T47D (cell line): Measurements from ENCODE around the gene KCNB1.

Experiments used
- DNase-seq, 2 experiments: peaks; one replicate each; pipeline versions ENCODE4 v3.0.0 to v3.0.0-alpha.2; 2011 to 2012; ENCODE audit warnings: low read depth in 1 of 2, low spot score in 1 of 2
- JUND ChIP-seq: IDR thresholded peaks from 2 replicates; pipeline ENCODE4 v1.6.1; 2012; ENCODE audit warnings: low read depth
- in situ Hi-C: cut with HindIII; loops from 2 replicates; pipeline ENCODE4 v1.10.0; 2016; ENCODE audit warnings: low sequenced_read_pairs, low pct_unique_long_range_greater_than_20kb

KCNB1 gene

DNA sequence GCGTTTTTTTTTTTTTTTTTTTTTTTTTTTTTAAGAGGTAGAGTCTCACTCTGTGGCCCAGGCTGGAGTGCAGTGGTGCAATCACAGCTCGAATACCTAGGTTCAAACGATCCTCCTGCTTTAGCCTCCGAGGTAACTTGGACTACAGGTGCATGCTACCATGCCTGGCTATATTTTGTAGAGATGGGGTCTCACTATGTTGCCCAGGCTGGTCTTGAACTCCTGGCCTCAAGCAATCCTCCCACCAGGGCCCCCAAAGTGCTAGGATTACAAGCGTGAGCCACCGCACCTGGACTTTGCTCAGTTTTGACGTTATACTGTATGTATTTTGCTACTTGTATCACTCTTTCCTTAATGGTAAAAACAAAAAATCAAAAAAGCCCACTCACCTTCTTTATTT lies 103.1 kb downstream of the KCNB1 start:
- TF ChIP-seq JUND, result no peak
- DNase-seq, result no peak
- in situ Hi-C loops, result no loop called here

DNA sequence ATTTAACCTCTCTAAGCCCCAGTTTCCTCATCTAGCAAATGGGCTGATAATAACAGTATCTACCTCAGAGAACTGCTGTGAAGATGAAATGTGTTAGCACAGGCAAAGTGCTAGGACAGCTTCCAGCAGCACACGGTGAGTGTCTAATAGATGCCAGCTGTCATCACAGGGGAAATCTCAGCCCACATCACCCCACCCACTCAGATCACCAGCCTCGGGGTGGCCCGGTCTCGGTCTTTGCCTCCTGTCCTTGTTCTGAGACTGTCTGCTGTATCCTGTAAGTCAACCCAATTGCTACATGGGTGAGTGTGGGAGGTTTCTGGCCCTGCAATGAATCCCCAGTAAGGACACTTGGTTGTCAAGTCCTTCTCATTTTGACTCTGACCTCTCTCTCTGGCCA lies 105.1 kb downstream of the KCNB1 start:
- no peak for TF ChIP-seq JUND
- DNase-seq, result no peak
- in situ Hi-C loops, result no loop called here

DNA sequence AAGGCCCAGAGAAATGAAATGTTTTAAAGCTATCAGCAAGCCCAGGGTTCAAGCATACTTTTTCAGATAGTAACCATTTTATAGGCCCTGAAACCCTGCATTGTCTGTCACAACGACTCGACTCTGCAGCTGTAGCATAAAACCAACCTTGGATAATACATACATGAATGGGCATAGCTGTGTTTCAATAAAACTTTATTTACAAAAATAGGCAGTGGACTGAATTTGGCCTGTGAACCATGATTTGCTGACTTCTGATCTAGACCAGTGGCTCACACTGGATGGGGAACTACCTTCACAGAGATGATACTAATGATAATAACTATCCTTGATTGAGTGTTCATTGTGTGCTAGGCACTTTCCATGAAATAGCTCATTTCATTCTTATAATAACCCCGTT lies 107.3 kb downstream of the KCNB1 start:
- in situ Hi-C loops, result no loop called here
- no peak for TF ChIP-seq JUND
- DNase-seq, result no peak

DNA sequence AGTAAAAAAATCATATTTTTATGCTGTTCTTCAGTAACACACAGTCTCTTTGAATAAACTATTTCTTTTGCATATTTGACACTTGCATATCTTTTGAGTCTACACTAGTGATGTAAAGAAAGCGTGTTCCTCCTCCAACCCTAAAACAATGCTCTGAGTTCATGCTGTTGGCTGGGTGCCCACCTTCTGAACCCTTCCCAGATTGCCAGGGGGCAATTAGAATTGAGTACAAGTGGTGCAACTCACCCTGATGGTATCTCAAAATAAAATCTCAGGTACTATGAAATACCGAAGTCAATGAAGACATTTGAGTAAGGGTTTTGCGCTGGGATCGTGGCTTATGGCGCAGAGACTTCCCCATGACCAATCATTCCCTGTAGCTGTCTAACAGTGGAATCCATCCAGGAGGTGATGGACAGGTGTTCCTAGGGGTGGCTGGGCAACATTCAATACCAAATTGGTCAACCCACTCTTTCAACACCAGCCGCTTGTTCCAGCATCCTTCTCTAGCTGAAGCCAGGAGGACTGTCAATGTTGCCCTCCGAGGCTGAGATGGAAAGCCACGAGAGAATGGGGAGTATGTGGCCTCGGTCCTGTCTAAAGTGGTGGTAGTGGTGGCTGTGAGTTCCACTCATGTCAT lies 110.3 kb downstream of the KCNB1 start:
- in situ Hi-C loops, result no loop called here
- TF ChIP-seq JUND, result no peak

DNA sequence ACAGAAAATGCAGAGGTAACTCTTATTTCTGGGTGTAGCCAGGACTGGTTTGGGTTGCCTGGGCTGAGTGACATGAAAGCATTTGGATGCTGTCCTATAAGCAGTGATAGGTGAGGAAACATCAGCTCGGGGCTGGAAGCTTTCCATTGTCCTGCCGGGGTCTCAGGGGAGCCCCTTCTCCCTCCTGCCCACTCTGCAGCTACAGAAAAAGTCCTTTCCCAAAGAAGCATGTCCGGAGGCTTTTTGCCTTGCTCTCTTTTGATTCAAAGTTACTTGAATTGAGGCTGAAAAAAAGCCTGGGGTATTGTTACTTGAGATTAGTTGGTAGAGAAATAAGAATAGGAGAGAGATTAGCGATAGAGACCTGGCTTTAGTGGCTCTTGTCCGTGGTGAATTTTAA lies 113.9 kb downstream of the KCNB1 start:
- DNase-seq, result no peak
- TF ChIP-seq JUND, result no peak
- in situ Hi-C loops, result no loop called here

More for the DNA sequence above, 110.3 kb downstream of the KCNB1 start:
- DNase-seq, result peak in 1 of 2 experiments; percentile 67

DNA sequence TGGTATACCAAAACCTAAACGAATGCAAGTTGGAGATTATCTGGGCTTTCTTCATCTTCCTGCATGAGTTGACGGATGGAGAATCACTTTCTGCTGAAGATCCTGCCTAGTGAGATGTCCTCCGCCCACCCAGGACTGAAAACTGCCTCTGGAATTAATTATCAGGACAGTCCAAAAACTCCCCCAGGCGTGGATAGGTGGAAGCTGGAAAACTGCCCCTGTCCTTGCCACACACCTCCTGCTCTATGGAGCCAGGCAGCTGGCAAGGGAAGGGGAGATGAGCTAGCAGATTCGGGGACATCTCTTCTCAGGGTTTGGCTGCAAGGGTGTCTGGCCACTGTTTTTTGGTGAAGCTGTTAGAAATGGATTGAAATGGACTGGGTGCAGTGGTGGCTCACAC lies 115.4 kb downstream of the KCNB1 start:
- TF ChIP-seq JUND, result no peak
- no peak for DNase-seq
- in situ Hi-C loops, result no loop called here

DNA sequence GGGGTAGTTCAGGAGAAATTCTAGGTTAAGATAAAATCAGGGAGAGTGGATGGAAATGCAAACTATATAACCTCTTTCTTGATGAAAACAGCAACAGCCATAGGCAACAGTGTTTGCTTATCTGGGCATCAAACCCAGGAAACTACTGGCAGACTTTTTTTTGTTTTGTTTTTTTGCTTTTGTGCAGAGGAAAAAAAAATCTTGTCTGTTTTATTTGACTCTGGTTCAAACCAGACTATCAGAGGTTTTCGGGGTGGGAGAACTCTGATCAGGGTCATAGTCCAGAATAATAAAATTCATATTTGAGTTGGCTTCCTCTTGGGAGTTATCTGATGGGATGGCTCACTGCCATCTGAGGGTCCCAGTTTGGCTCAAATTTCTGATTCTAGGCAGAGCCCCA lies 115.8 kb downstream of the KCNB1 start:
- in situ Hi-C loops, result no loop called here
- no peak for DNase-seq
- no peak for TF ChIP-seq JUND

DNA sequence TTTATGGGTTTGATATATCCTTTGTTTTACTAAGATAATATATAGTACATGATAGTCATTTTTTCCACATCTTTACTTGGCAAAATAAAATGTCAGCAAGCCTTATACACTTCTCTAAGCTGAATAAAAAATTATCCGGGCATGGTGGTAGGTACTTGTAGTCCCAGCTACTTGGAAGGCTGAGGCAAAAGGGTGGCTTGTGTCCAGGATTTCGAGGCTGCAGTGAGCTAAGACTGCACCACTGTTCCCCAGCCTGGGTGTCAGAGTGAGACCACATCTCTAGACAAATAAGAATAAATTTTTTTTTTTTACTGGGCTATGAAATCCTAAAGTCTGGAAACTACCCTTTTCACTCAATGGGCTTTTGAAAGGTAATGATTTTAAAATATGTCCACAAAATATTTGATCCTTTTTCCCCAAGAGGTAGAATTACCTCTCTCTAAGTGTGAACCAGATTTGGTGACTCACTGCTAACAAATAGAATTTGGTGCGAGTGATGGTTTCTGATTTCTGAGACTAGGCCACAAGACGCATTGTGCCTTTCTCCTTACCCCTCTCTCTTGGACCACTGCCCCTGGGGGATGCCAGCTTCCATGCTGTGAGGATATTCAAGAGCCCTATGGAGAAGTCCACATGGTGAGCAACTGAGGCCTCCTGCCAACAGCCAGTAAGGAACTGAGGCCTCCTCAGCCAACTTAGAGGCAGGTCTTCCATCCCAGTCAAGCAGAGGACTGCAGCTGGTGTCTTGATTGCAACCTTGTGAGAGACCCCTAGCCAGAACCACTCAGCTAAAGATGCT lies 120.4 kb downstream of the KCNB1 start:
- TF ChIP-seq JUND, result no peak
- in situ Hi-C loops, result no loop called here
- DNase-seq, result no peak

DNA sequence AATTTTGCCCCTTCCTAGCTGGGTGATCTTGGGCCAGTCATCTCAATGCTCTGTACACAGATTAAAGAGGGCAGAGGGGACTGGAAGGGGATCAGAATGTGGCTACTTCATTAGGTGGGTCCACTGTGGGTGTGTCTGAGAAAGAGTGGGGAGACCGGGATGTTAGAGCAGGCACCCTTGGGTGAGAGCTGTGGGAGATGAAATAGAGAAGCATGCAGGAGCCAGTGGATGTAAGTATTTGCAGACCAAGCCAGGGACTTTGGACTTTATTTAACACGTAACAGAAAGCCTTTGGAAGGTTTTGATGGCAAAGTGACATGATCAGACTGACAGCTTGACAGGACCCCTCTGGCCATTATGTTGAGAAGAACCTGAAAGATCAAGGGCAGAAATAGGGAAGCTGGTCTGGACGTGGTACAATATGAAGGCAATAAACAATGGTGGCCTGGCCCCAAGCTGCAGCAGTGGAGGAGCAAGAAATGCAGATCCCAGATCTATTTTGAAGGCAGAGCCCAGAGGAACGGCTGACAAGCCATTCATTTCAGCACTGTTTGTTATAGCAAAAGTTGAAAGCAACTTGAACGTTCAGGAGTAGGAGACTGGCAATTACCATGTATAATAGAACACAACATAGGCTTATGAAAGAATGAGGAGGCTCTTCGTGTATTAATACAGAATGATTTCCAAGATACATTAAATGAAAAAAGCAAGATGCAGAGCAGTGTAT lies 122.1 kb downstream of the KCNB1 start:
- no peak for TF ChIP-seq JUND
- in situ Hi-C loops, result no loop called here
- DNase-seq, result no peak

DNA sequence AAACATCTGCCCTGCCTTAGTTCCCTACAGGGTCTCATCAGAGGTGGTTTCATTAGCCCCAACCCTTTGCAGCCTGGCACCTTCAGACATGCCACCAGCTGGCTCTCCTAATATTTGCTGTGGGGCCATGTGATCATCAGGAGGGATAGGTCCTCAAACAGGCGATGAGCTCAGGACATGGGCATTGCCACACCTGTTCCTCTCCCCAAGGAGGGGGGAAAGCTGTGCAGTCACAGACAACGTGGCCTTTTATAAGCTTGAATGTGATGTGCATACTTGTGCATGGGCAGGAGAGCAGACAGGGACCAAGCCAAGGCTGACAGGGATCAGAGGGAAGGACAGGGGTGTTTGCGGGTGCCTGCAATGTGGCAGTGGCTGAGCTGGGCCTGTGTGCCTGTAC lies 125.8 kb downstream of the KCNB1 start:
- DNase-seq, result peak in 1 of 2 experiments; percentile 63
- no peak for TF ChIP-seq JUND
- in situ Hi-C loops, result no loop called here

DNA sequence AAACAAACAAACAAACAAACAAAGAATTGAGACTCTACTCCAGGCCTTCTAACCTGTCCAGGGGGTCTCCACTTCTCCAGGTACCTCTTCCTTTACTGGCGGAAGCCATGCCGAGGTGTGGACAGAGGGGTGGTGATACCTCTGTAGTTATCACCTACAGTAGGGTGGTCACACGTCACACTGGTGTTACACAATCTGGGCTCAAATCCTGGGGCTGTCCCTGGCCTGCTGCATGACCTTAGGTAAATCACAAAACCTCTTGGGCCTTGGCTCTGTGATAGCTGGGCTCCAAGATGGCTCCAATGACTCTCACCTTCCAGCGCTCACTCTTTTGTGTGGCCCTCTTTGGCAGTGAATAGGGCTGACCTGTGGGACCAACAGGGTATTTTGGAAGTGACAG lies 127.8 kb downstream of the KCNB1 start:
- no peak for DNase-seq
- in situ Hi-C loops, result no loop called here
- no peak for TF ChIP-seq JUND

DNA sequence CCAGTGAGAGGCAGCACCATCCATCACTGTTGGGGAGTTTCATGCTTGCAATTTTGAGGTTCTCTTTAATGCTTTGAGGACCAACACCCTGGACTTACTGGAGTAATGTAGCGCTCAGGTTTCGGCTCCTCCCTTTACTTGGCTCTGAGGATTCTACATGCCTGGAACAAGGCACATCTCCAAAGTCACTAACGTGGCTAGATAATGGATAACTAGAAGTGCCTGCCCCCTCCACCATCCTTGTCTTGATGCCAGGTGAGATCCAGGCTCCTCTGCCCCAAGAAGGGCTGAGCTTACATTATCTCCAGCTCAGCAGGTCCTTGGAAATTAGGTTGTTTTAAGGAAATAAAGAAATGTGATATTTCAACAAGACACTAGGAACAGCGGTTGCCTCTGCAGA lies 129.1 kb downstream of the KCNB1 start:
- no peak for TF ChIP-seq JUND
- no peak for DNase-seq
- in situ Hi-C loops, result no loop called here

DNA sequence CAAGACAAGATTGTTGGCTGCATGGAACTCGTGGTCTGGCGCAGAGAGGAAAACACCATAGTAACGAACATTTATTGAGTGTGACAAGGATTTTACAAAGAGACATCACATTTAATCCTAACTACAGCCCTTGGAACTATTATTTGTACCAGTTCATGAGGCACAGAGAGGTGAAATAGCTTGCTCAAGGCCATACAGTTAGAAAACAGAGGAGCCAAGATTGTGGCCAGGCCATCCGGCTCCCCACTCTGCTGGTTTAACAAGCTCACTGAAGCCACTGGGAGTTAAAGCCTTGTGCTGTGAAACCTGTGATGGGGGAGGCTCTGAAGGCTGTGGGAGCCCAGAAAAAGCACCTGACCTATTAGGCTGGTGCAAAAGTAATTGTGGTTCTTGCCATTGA lies 129.7 kb downstream of the KCNB1 start:
- in situ Hi-C loops, result no loop called here
- DNase-seq, result peak in 1 of 2 experiments; percentile 76
- 0 out of 2 replicates have a peak, but pooled peaks have one; percentile 19 for TF ChIP-seq JUND
